IMR-90 (cell line): ENCODE measurements around the gene CNTN5. TPM values are rescaled to one million over a fixed set of nuclear protein-coding genes. Genes with fewer than 3 reads are reported as not detected.

Experiments
- ATAC-seq: fragments of 200-7000 bp; cut with Tn5 transposase; 2 replicates; pipeline ENCODE4 v1.9.1; 2020; ENCODE audit warnings: low read depth, mild to moderate bottlenecking, moderate library complexity
- BruUV-seq: library from RNA; stranded (reverse); fragments of 400-500 nt; replicated peaks from 2 replicates; lab custom pipeline; 2021; lab: Mats Ljungman, UMichigan
- CTCF ChIA-PET: fragments of 300-600 bp; formaldehyde crosslinking; extraction: SDS; loops from one replicate; lab custom pipeline; 2021; ENCODE audit warnings: antibody characterized with exemption; lab: Yijun Ruan, JAX
- POLR2A ChIA-PET: fragments of 300-600 bp; sonication (Branson Sonifier 250); formaldehyde crosslinking; loops from one replicate; lab custom pipeline; 2022; ENCODE audit warnings: antibody characterized with exemption; ENCODE audit not compliant: unreplicated experiment; lab: Charles Lee
- DNase-seq: peaks from one replicate; pipeline ENCODE4 v3.0.0; 2013
- H2AFZ ChIP-seq: replicated peaks from 2 replicates; pipeline ENCODE3; 2013; ENCODE audit warnings: low read length, mild to moderate bottlenecking; ENCODE audit not compliant: poor library complexity
- H2AK5ac ChIP-seq: 2 replicates; pipeline ENCODE4 v1.6.1; 2013; ENCODE audit warnings: low read depth, low read length, inconsistent platforms
- H2AK9ac ChIP-seq: replicated peaks from 2 replicates; pipeline ENCODE3; 2013; ENCODE audit warnings: mild to moderate bottlenecking, low read depth, low read length, moderate library complexity; ENCODE audit not compliant: poor library complexity
- H2BK120ac ChIP-seq: 2 replicates; pipeline ENCODE4 v1.6.1; 2013; ENCODE audit warnings: low read depth, low read length, inconsistent platforms
- H2BK15ac ChIP-seq: 3 replicates; pipeline ENCODE4 v1.6.1; 2013; ENCODE audit warnings: low read depth, low read length, inconsistent platforms
- H2BK20ac ChIP-seq: 2 replicates; pipeline ENCODE4 v1.6.1; 2013; ENCODE audit warnings: low read depth, mild to moderate bottlenecking, inconsistent platforms, low read length, moderate library complexity
- H2BK5ac ChIP-seq: 2 replicates; pipeline ENCODE4 v1.6.1; 2013; ENCODE audit warnings: mild to moderate bottlenecking, low read depth, low read length, inconsistent platforms; ENCODE audit not compliant: poor library complexity, severe bottlenecking
- H3K14ac ChIP-seq: replicated peaks from 2 replicates; pipeline ENCODE4 v1.6.1; 2013; ENCODE audit warnings: low read depth, low read length, inconsistent platforms
- H3K18ac ChIP-seq: 2 replicates; pipeline ENCODE4 v1.6.1; 2013; ENCODE audit warnings: low read depth, low read length, control low read depth
- H3K23ac ChIP-seq: 2 replicates; pipeline ENCODE4 v1.6.1; 2013; ENCODE audit warnings: low read depth, low read length, inconsistent platforms
- H3K27ac ChIP-seq: 2 replicates; pipeline ENCODE4 v1.5.1; 2013; ENCODE audit warnings: mild to moderate bottlenecking, control low read depth, low read length; ENCODE audit not compliant: insufficient read depth
- H3K27me3 ChIP-seq: 2 replicates; pipeline ENCODE4 v1.6.1; 2013; ENCODE audit warnings: low read length; ENCODE audit not compliant: control insufficient read depth, insufficient read depth
- H3K36me3 ChIP-seq: 2 replicates; pipeline ENCODE4 v1.6.1; 2013; ENCODE audit warnings: low read length, mixed read lengths; ENCODE audit not compliant: control insufficient read depth, insufficient read depth
- H3K4ac ChIP-seq: 2 replicates; pipeline ENCODE4 v1.6.1; 2013; ENCODE audit warnings: low read depth, low read length, inconsistent platforms
- H3K4me1 ChIP-seq: 2 replicates; pipeline ENCODE4 v1.6.1; 2013; ENCODE audit warnings: low read length, mixed read lengths; ENCODE audit not compliant: control insufficient read depth, insufficient read depth
- H3K4me2 ChIP-seq: 2 replicates; pipeline ENCODE4 v1.6.1; 2013; ENCODE audit warnings: low read depth, mild to moderate bottlenecking, control low read depth, low read length, moderate library complexity
- H3K4me3 ChIP-seq: 2 replicates; pipeline ENCODE4 v1.5.1; 2013; ENCODE audit warnings: low read depth, mild to moderate bottlenecking, control low read depth, low read length, moderate library complexity; ENCODE audit not compliant: insufficient read depth
- H3K56ac ChIP-seq: 2 replicates; pipeline ENCODE4 v1.6.1; 2013; ENCODE audit warnings: low read length, inconsistent platforms; ENCODE audit not compliant: insufficient read depth; ENCODE audit errors: extremely low read depth
- H3K79me1 ChIP-seq, 2 experiments: 2 replicates each; pipeline ENCODE4 v1.6.1; 2013; ENCODE audit warnings: low read length in 2 of 2, inconsistent platforms in 1 of 2, low read depth in 1 of 2
- H3K9ac ChIP-seq: 2 replicates; pipeline ENCODE4 v1.6.1; 2013; ENCODE audit warnings: low read depth, low read length, control low read depth
- H3K9me1 ChIP-seq: 2 replicates; pipeline ENCODE4 v1.6.1; 2013; ENCODE audit warnings: low read length, inconsistent platforms; ENCODE audit not compliant: insufficient read depth
- H3K9me3 ChIP-seq: 2 replicates; pipeline ENCODE4 v1.6.1; 2013; ENCODE audit warnings: low read length; ENCODE audit not compliant: control insufficient read depth, insufficient read depth
- H4K20me1 ChIP-seq: 2 replicates; pipeline ENCODE4 v1.6.1; 2013; ENCODE audit warnings: low read length, inconsistent platforms; ENCODE audit not compliant: insufficient read depth
- H4K5ac ChIP-seq: 2 replicates; pipeline ENCODE4 v1.6.1; 2013; ENCODE audit warnings: mild to moderate bottlenecking, low read depth, low read length, control low read depth
- H4K8ac ChIP-seq, 2 experiments: 2 replicates each; pipeline ENCODE4 v1.6.1; 2013; ENCODE audit warnings: low read depth in 2 of 2, low read length in 2 of 2, control low read depth in 1 of 2, inconsistent platforms in 1 of 2
- H4K91ac ChIP-seq: 2 replicates; pipeline ENCODE4 v1.6.1; 2013; ENCODE audit warnings: low read depth, low read length, inconsistent platforms; ENCODE audit not compliant: insufficient read depth
- BHLHE40 ChIP-seq: fragments of 150-350 bp; IDR thresholded peaks from 2 replicates; pipeline ENCODE4 v1.6.1; 2016; ENCODE audit warnings: mild to moderate bottlenecking, low read depth, low read length
- CEBPB ChIP-seq: IDR thresholded peaks from 2 replicates; pipeline ENCODE4 v1.6.1; 2012; ENCODE audit warnings: low read depth, low read length, improper control_type of control experiment
- CHD1 ChIP-seq: IDR thresholded peaks from 2 replicates; pipeline ENCODE4 v1.6.1; 2012; ENCODE audit warnings: low read depth, low read length, improper control_type of control experiment
- FOS ChIP-seq: fragments of 150-350 bp; IDR thresholded peaks from 2 replicates; pipeline ENCODE4 v1.6.1; 2016; ENCODE audit warnings: low read depth, low read length
- MAFK ChIP-seq: IDR thresholded peaks from 2 replicates; pipeline ENCODE4 v1.6.1; 2012; ENCODE audit warnings: low read depth, low read length, improper control_type of control experiment
- MAZ ChIP-seq: IDR thresholded peaks from 2 replicates; pipeline ENCODE4 v1.6.1; 2012; ENCODE audit warnings: low read depth, mild to moderate bottlenecking, low read length, improper control_type of control experiment, moderate library complexity, borderline replicate concordance
- MXI1 ChIP-seq: IDR thresholded peaks from 2 replicates; pipeline ENCODE4 v1.6.1; 2012; ENCODE audit warnings: low read depth, mild to moderate bottlenecking, low read length, moderate library complexity, borderline replicate concordance
- NFE2L2 ChIP-seq: fragments of 150-350 bp; IDR thresholded peaks from 2 replicates; pipeline ENCODE4 v1.6.1; 2016; ENCODE audit warnings: low read depth, mild to moderate bottlenecking, low read length
- POLR2A ChIP-seq: IDR thresholded peaks from 2 replicates; pipeline ENCODE4 v1.6.1; 2012; ENCODE audit warnings: mild to moderate bottlenecking, low read depth, low read length
- RAD21 ChIP-seq: IDR thresholded peaks from 2 replicates; pipeline ENCODE4 v1.6.1; 2012; ENCODE audit warnings: low read length, improper control_type of control experiment
- RCOR1 ChIP-seq: IDR thresholded peaks from 2 replicates; pipeline ENCODE4 v1.6.1; 2012; ENCODE audit warnings: mild to moderate bottlenecking, low read length, improper control_type of control experiment; ENCODE audit not compliant: insufficient replicate concordance
- RFX5 ChIP-seq: IDR thresholded peaks from 2 replicates; pipeline ENCODE4 v1.8.0; 2012; ENCODE audit warnings: low read depth, mild to moderate bottlenecking, low read length, moderate library complexity
- SMC3 ChIP-seq: fragments of 150-350 bp; IDR thresholded peaks from 2 replicates; pipeline ENCODE4 v1.6.1; 2016; ENCODE audit warnings: low read depth, mild to moderate bottlenecking, antibody characterized with exemption, low read length, moderate library complexity
- USF2 ChIP-seq: fragments of 150-350 bp; IDR thresholded peaks from 2 replicates; pipeline ENCODE4 v1.6.1; 2017; ENCODE audit warnings: mild to moderate bottlenecking, antibody characterized with exemption, low read length, low read depth
- WGBS, 2 experiments: methylation state at CpG; one replicate each; pipeline versions ENCODE4 v1.1.5 to v1.1.7; 2013; ENCODE audit warnings: missing lambda C conversion rate in 2 of 2; ENCODE audit not compliant: insufficient read length in 1 of 2; ENCODE audit errors: extremely low coverage in 2 of 2; 5-methylcytosine and 5-hydroxymethylcytosine counted together
- dilution Hi-C: fragments of 300-500 bp; cut with HindIII; formaldehyde crosslinking; loops from one replicate; pipeline ENCODE4 v1.14.3; 2018; ENCODE audit warnings: low sequenced_read_pairs; ENCODE audit not compliant: unreplicated experiment
- in situ Hi-C: fragments of 300-500 bp; cut with MboI; formaldehyde crosslinking; loops from 3 replicates; pipeline ENCODE4 v1.14.3; 2019; ENCODE audit warnings: low sequenced_read_pairs, inconsistent platforms, mixed read lengths
- intact Hi-C: fragments of 100-400 bp; cut with micrococcal nuclease; formaldehyde crosslinking; loops from 2 replicates; pipeline ENCODE4 v1.10.0; 2022
- polyA plus RNA-seq, 3 experiments: library from polyadenylated mRNA; depleted of rRNA; stranded (reverse); fragments of >200 nt; gene quantifications; 2 replicates each; pipeline ENCODE4 v1.2.3, GENCODE V29; 2012; ENCODE audit warnings: low replicate concordance in 1 of 3
- total RNA-seq: library from RNA; depleted of rRNA; stranded (reverse); fragments of >200 nt; gene quantifications from 2 replicates; pipeline ENCODE4 v1.2.3, GENCODE V29; 2012
- TF ChIP-seq, protein P1 (sequence below): conservative IDR thresholded peaks from 2 replicates; pipeline ENCODE4 v1.5.1; 2012; ENCODE audit warnings: mild to moderate bottlenecking, low read depth, low read length, improper control_type of control experiment
- TF ChIP-seq, protein P2 (sequence below): fragments of 150-350 bp; IDR thresholded peaks from 2 replicates; pipeline ENCODE4 v1.6.1; 2016; ENCODE audit warnings: low read depth, mild to moderate bottlenecking, low read length, moderate library complexity, borderline replicate concordance

Gene CNTN5
- total and polyA plus RNA-seq, 2 of the 4 experiments (the other 2 are of a cell fraction), result not detected

DNA sequence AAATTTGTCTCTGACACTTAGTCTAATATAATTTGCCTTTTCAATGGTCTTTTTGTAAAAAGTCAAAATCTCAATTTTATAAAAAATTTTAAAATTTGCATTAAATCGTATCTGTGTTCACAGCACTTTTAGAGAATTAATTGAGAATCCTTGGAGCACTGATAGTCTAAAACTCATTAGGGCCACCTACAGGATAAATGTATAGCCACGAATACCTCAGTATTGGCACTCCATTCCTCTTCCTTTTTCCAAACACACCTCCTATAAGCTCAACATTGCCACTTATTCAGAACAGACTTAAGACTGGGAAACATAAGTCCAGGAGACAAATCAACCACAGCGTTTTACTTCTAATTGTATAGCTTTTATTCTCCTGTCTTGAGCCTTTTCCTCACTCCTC is 890.4 kb downstream of the CNTN5 start:
- Histone ChIP-seq H3K27me3 (no peaks in the 10 kb centered on the region), H3K4ac (no peak overlapping the region), H3K27ac (no peak overlapping the region), H3K4me2 (no peak overlapping the region), H2BK120ac (no peak overlapping the region), H3K9me1 (no peaks in the 10 kb centered on the region), H3K9me3 (no peaks in the 10 kb centered on the region), H2AFZ (no peak overlapping the region), H4K20me1 (no peaks in the 10 kb centered on the region), H3K36me3 (no peaks in the 10 kb centered on the region), H2BK15ac (no peak overlapping the region), H2AK9ac (no peak overlapping the region), H4K5ac (no peak overlapping the region), H3K79me1 (no peaks in the 10 kb centered on the region), H3K18ac (no peak overlapping the region), H4K8ac (no peak overlapping the region), H2BK20ac (no peak overlapping the region), H3K14ac (no peak overlapping the region), H3K4me1 (no peaks in the 10 kb centered on the region), H2BK5ac (no peak overlapping the region), H3K4me3 (no peak overlapping the region), H3K56ac (no peak overlapping the region), H2AK5ac (no peak overlapping the region), H3K9ac (no peak overlapping the region), H3K23ac (no peak overlapping the region), H4K91ac (no peak overlapping the region)
- in situ Hi-C loops, result no loop called here
- BruUV-seq, result no TSS peak
- ATAC-seq, result no peak
- DNase-seq, result no peak
- ChIA-PET CTCF (no interaction called here), POLR2A (no interaction called here)
- WGBS, 2 experiments, result 0% methylated on average over 1 of the region's 3 CpGs; no CpG with 5 or more reads in 1 of the 2 experiments
- no peak for TF ChIP-seq MXI1
- no peak for TF ChIP-seq NFE2L2
- no peak for TF ChIP-seq CEBPB
- TF ChIP-seq, protein P1, sequence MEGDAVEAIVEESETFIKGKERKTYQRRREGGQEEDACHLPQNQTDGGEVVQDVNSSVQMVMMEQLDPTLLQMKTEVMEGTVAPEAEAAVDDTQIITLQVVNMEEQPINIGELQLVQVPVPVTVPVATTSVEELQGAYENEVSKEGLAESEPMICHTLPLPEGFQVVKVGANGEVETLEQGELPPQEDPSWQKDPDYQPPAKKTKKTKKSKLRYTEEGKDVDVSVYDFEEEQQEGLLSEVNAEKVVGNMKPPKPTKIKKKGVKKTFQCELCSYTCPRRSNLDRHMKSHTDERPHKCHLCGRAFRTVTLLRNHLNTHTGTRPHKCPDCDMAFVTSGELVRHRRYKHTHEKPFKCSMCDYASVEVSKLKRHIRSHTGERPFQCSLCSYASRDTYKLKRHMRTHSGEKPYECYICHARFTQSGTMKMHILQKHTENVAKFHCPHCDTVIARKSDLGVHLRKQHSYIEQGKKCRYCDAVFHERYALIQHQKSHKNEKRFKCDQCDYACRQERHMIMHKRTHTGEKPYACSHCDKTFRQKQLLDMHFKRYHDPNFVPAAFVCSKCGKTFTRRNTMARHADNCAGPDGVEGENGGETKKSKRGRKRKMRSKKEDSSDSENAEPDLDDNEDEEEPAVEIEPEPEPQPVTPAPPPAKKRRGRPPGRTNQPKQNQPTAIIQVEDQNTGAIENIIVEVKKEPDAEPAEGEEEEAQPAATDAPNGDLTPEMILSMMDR, result no peak
- TF ChIP-seq FOS, result no peak
- no peak for TF ChIP-seq SMC3
- no peak for TF ChIP-seq BHLHE40
- no peak for TF ChIP-seq RCOR1
- TF ChIP-seq RFX5, result no peak
- no peak for TF ChIP-seq CHD1
- TF ChIP-seq USF2, result no peak
- TF ChIP-seq MAFK, result no peak
- TF ChIP-seq RAD21, result no peak
- no peak for TF ChIP-seq MAZ
- no peak for TF ChIP-seq POLR2A
- TF ChIP-seq, protein P2, sequence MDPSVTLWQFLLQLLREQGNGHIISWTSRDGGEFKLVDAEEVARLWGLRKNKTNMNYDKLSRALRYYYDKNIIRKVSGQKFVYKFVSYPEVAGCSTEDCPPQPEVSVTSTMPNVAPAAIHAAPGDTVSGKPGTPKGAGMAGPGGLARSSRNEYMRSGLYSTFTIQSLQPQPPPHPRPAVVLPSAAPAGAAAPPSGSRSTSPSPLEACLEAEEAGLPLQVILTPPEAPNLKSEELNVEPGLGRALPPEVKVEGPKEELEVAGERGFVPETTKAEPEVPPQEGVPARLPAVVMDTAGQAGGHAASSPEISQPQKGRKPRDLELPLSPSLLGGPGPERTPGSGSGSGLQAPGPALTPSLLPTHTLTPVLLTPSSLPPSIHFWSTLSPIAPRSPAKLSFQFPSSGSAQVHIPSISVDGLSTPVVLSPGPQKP, result no peak
- intact Hi-C loops, result no loop called here
- dilution Hi-C loops, result no loop called here
